Large intestine (tissue), 3 donors: ENCODE data around the gene FAH. TPM values are rescaled to one million over a fixed set of nuclear protein-coding genes. Genes with fewer than 3 reads are reported as not detected.
"Not testable (repeated sequence)": the region's sequence is repeated elsewhere in the genome, so short reads cannot be mapped to it uniquely, and the experiment has no call there.

Experiments used
- DNase-seq, 2 donors: peaks; one replicate each; pipeline versions ENCODE4 v3.0.0 to v3.0.0-alpha.2; 2013
- H3K27ac ChIP-seq: one replicate; pipeline ENCODE4 v1.5.1; 2013; ENCODE audit warnings: low read length
- H3K27me3 ChIP-seq: 2 replicates; pipeline ENCODE4 v1.6.1; 2013; ENCODE audit warnings: low read length; ENCODE audit not compliant: control insufficient read depth, insufficient read depth
- H3K36me3 ChIP-seq: 2 replicates; pipeline ENCODE4 v1.6.1; 2013; ENCODE audit warnings: low read length; ENCODE audit not compliant: control insufficient read depth, insufficient read depth
- H3K4me1 ChIP-seq: one replicate; pipeline ENCODE4 v1.6.1; 2013; ENCODE audit warnings: low read length; ENCODE audit not compliant: control insufficient read depth, insufficient read depth
- H3K4me3 ChIP-seq: one replicate; pipeline ENCODE4 v1.5.1; 2013; ENCODE audit warnings: low read length
- H3K9me3 ChIP-seq: one replicate; pipeline ENCODE4 v1.6.1; 2013; ENCODE audit warnings: mild to moderate bottlenecking, low read depth, low read length, moderate library complexity; ENCODE audit not compliant: control insufficient read depth
- WGBS: methylation state at CpG from one replicate; pipeline ENCODE4 v1.1.5; 2013; ENCODE audit warnings: low lambda C conversion rate; ENCODE audit not compliant: insufficient coverage; 5-methylcytosine and 5-hydroxymethylcytosine counted together
- polyA plus RNA-seq: library from polyadenylated mRNA; unstranded; fragments of 120-200 nt; gene quantifications from one replicate; pipeline ENCODE4 v1.2.1, GENCODE V29; 2013

Gene FAH
- polyA plus RNA-seq, 1 donor, result 57.6 TPM

GRCh38 chr15:80115021-80115420, 37.8 kb upstream of the FAH start:
- no peaks in the 10 kb centered on the region for H3K9me3 ChIP-seq
- H3K36me3 ChIP-seq, result peaks cover under 1% of the 10 kb centered on the region
- DNase-seq, result no peak
- no peak overlapping the region for H3K4me3 ChIP-seq
- no peaks in the 10 kb centered on the region for H3K27me3 ChIP-seq
- no peaks in the 10 kb centered on the region for H3K4me1 ChIP-seq
- WGBS, result 100% methylated on average over 1 of the region's 1 CpG
- H3K27ac ChIP-seq, result no peak overlapping the region

DNA sequence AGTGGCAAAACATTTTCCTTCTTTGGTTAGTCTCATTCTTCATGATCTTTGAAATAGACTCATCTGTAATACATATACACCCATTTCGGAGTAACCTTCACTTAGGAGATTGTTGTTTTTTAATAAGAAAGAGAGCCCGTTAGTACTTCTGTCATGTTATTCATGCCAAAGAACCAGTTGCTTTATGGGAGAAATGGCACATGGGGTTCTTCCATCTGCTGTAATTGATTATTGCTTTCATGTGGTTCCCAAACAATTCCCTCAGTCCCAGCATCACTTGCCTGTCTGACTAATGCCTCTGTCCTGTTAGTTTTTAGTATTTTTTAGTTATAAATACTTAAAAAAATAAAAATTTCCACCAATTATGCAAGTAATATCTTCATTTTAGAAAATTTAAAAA, 33.8 kb upstream of the FAH start:
- H3K4me1 ChIP-seq, result no peaks in the 10 kb centered on the region
- H3K27me3 ChIP-seq, result no peaks in the 10 kb centered on the region
- 100% methylated on average over 1 of the region's 2 CpGs for WGBS
- no peaks in the 10 kb centered on the region for H3K9me3 ChIP-seq
- H3K4me3 ChIP-seq, result no peak overlapping the region
- DNase-seq, result no peak
- H3K36me3 ChIP-seq, result peaks cover 15% of the 10 kb centered on the region
- H3K27ac ChIP-seq, result no peak overlapping the region

DNA sequence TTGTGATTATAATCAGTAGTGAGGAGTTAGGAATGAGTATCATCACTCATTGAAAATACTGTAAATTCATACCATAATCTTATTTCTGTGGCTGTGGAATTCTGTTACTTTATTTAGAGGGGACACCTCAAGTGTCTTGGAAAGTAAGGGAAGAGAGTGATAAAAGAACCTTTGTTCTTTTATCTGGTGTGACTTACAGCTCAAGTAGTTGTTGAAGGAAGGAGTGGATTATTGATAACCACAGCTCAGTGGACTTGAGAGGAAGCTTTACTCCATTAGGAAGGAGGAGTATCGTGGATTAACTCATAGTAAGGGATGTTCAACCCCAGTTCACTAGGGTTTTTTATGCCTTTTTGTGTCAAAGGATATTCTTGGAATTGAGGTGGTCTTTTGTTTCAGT, 32.2 kb upstream of the FAH start:
- peaks cover 18% of the 10 kb centered on the region for H3K36me3 ChIP-seq
- H3K4me3 ChIP-seq, result no peak overlapping the region
- H3K27me3 ChIP-seq, result no peaks in the 10 kb centered on the region
- no CpG with 5 or more reads among the region's 1 CpG for WGBS
- DNase-seq, result no peak
- no peak overlapping the region for H3K27ac ChIP-seq
- no peaks in the 10 kb centered on the region for H3K4me1 ChIP-seq
- H3K9me3 ChIP-seq, result no peaks in the 10 kb centered on the region

DNA sequence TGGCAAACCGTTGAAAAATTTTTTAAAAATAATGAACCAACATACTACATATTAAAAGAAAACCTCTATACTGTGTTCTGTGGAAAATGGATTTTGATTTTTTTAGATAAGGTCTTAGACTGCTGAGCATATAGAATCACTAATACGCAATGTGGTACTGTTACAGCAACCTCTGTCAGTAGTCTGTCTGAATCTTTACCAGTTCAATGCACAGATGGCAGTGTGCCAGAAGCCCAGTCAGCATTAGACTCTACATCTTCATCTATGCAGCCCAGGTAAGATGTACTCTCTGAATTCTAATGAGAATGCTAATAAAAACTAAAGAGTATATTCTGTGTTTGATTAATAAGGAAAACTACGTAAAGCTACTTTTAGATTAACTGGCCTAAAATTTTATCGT, 31.3 kb upstream of the FAH start:
- no peak overlapping the region for H3K4me3 ChIP-seq
- H3K4me1 ChIP-seq, result no peaks in the 10 kb centered on the region
- peaks cover 23% of the 10 kb centered on the region for H3K36me3 ChIP-seq
- DNase-seq, result no peak
- H3K27me3 ChIP-seq, result no peaks in the 10 kb centered on the region
- no peaks in the 10 kb centered on the region for H3K9me3 ChIP-seq
- 100% methylated on average over 3 of the region's 4 CpGs for WGBS
- H3K27ac ChIP-seq, result no peak overlapping the region

- WGBS, result 90% methylated on average over 3 of the region's 6 CpGs
Observed at GRCh38 chr15:80123034-80123433, 29.8 kb upstream of the FAH start.

DNA sequence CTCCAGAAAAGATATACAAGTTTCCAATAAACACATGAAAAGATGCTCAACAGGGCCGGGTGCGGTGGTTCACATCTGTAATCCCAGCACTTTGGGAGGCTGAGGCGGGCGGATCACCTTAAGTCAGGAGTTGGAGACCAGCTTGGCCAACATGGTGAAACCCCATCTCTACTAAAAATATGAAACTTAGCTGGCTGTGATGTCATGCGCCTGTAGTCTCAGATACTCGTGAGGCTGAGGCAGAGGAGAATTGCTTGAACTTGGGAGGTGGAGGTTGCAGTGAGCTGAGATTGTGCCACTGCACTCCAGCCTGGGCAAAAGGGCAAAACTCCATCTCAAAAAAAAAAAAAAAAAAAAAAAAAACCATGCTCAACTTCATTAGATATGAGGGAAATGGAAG, 25.5 kb upstream of the FAH start:
- H3K27me3 ChIP-seq, H3K4me3 ChIP-seq, DNase-seq, H3K4me1 ChIP-seq, H3K27ac ChIP-seq, H3K9me3 ChIP-seq: not testable (repeated sequence)
- WGBS, result no CpG with 5 or more reads among the region's 6 CpGs
- peaks cover 25% of the 10 kb centered on the region for H3K36me3 ChIP-seq

More at GRCh38 chr15:80123034-80123433, 29.8 kb upstream of the FAH start:
- DNase-seq, result no peak
- no peak overlapping the region for H3K27ac ChIP-seq
- no peaks in the 10 kb centered on the region for H3K9me3 ChIP-seq
- H3K36me3 ChIP-seq, result peaks cover 23% of the 10 kb centered on the region
- no peak overlapping the region for H3K4me3 ChIP-seq
- H3K4me1 ChIP-seq, result no peaks in the 10 kb centered on the region
- no peaks in the 10 kb centered on the region for H3K27me3 ChIP-seq

GRCh38 chr15:80127911-80128310, 24.9 kb upstream of the FAH start:
- 71% methylated on average over 2 of the region's 2 CpGs for WGBS

DNA sequence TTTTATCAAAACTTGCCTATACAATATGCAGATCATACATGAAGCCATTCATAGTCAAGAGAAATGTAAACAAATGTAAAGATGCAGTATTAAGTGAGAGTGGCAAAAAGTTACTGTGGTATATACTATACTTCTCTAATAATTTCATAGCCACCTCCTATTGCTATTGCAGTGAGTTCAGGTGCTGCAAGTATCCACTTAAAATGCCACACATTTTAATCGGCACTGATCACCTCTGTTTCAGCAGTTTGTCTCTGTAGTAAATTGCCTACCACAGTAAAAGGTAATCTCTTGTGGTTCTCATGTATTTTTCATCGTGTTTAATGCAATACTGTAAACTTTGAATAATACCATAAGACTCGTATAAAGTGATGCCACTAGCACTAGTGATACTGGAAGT, 20.4 kb upstream of the FAH start:
- H3K27me3 ChIP-seq, result no peaks in the 10 kb centered on the region
- H3K4me1 ChIP-seq, result no peaks in the 10 kb centered on the region
- no peak overlapping the region for H3K4me3 ChIP-seq
- peaks cover 31% of the 10 kb centered on the region for H3K36me3 ChIP-seq
- WGBS, result 100% methylated on average over 2 of the region's 3 CpGs
- no peak for DNase-seq
- no peak overlapping the region for H3K27ac ChIP-seq
- H3K9me3 ChIP-seq, result no peaks in the 10 kb centered on the region

More at GRCh38 chr15:80127911-80128310, 24.9 kb upstream of the FAH start:
- Histone ChIP-seq H3K36me3 (peaks cover 27% of the 10 kb centered on the region), H3K27me3 (no peaks in the 10 kb centered on the region), H3K9me3 (no peaks in the 10 kb centered on the region), H3K4me1 (no peaks in the 10 kb centered on the region), H3K4me3 (no peak overlapping the region), H3K27ac (no peak overlapping the region)
- no peak for DNase-seq

GRCh38 chr15:80136854-80137253, 15.9 kb upstream of the FAH start:
- H3K4me3 ChIP-seq, result no peak overlapping the region
- H3K27ac ChIP-seq, result no peak overlapping the region
- H3K9me3 ChIP-seq, result no peaks in the 10 kb centered on the region
- no peaks in the 10 kb centered on the region for H3K27me3 ChIP-seq
- no CpG with 5 or more reads among the region's 3 CpGs for WGBS
- DNase-seq, result no peak
- no peaks in the 10 kb centered on the region for H3K4me1 ChIP-seq
- peaks cover 26% of the 10 kb centered on the region for H3K36me3 ChIP-seq

DNA sequence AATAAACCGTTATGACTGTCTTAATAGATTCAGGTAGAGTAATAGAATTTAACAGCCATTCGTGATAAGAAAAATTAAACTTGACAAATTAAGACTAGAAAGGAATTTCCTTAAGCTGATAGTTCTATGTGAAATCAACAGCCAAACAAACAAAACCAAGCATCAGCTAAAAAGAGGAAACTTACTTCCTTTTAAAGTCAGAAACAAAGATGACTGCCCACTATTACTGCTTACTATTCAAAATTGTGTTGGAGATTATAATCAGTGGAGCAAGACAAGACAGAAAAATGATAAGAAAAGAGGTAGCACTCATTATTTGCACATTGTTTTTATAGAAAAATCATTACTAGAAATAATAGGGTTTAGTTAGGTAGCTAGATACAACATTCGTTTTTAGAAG, 13.8 kb upstream of the FAH start:
- Histone ChIP-seq H3K4me3 (no peak overlapping the region), H3K27ac (no peak overlapping the region), H3K27me3 (no peaks in the 10 kb centered on the region), H3K9me3 (no peaks in the 10 kb centered on the region), H3K4me1 (no peaks in the 10 kb centered on the region), H3K36me3 (peaks cover 16% of the 10 kb centered on the region)
- DNase-seq, result no peak
- 94% methylated on average over 2 of the region's 3 CpGs for WGBS

DNA sequence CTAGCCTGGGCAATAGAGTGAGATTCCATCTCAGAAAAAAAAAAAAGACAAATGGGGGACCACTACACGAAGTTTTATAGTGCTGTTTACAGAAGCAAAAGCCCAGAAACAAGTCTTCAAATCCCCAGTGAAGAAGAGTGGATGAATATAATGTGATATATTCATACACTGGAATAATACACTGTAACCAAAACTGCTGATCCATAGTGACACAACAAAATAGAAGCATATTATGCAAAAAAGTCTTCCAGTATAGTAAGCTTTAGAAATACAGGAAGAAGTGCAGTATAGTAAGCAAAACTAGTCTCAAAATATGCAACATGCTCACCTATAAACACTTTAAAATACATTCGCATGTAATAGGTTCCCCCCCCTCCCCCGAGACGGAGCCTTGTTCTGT, 11.9 kb upstream of the FAH start:
- Histone ChIP-seq H3K4me3 (no peak overlapping the region), H3K9me3 (no peaks in the 10 kb centered on the region), H3K4me1 (no peaks in the 10 kb centered on the region), H3K27me3 (no peaks in the 10 kb centered on the region), H3K36me3 (peaks cover 7% of the 10 kb centered on the region), H3K27ac (no peak overlapping the region)
- DNase-seq, result no peak
- no CpG with 5 or more reads among the region's 4 CpGs for WGBS
